Neural cell (in vitro differentiated cells): ENCODE measurements around the gene TIRAP. TPM values are rescaled to one million over a fixed set of nuclear protein-coding genes. Genes with fewer than 3 reads are reported as not detected.

Experiments
- H2AFZ ChIP-seq: fragments of 200-600, 300-800 bp; sonication (generic), shearing (Covaris generic); 2 replicates; pipeline ENCODE4 v1.6.0; 2014; ENCODE audit warnings: low read depth, mild to moderate bottlenecking, antibody characterized with exemption, low read length, moderate library complexity
- H3F3A ChIP-seq: fragments of 200-600 bp; shearing (Covaris generic); 2 replicates; pipeline ENCODE4 v1.6.1; 2016; ENCODE audit warnings: mild to moderate bottlenecking, moderate library complexity, mixed read lengths, antibody characterized with exemption, low read length; ENCODE audit not compliant: insufficient read depth, poor library complexity, severe bottlenecking
- H3K27ac ChIP-seq: fragments of 200-600, 300-800 bp; sonication (generic), shearing (Covaris generic); 2 replicates; pipeline ENCODE4 v1.5.1; 2014; ENCODE audit warnings: mild to moderate bottlenecking, low read length, moderate library complexity
- H3K27me3 ChIP-seq: fragments of 300-800, 200-600 bp; sonication (generic), shearing (Covaris generic); 2 replicates; pipeline ENCODE4 v1.6.0; 2014; ENCODE audit warnings: mild to moderate bottlenecking, low read depth, low read length, moderate library complexity; ENCODE audit not compliant: insufficient read depth
- H3K36me3 ChIP-seq: fragments of 300-800, 200-600 bp; sonication (generic), shearing (Covaris generic); 2 replicates; pipeline ENCODE4 v1.5.1; 2014; ENCODE audit warnings: mild to moderate bottlenecking, antibody characterized with exemption, low read length, moderate library complexity; ENCODE audit not compliant: insufficient read depth
- H3K4me2 ChIP-seq: fragments of 300-800, 200-600 bp; sonication (generic), shearing (Covaris generic); 2 replicates; pipeline ENCODE4 v1.6.0; 2014; ENCODE audit warnings: mild to moderate bottlenecking, low read length
- H3K4me3 ChIP-seq: fragments of 300-800, 200-600 bp; sonication (generic), shearing (Covaris generic); 2 replicates; pipeline ENCODE4 v1.5.1; 2014; ENCODE audit warnings: mild to moderate bottlenecking, low read length, moderate library complexity
- H3K79me2 ChIP-seq: fragments of 200-600 bp; shearing (Covaris generic); replicated peaks from 2 replicates; pipeline ENCODE4 v1.6.0; 2014; ENCODE audit warnings: mild to moderate bottlenecking, low read length, moderate library complexity; ENCODE audit not compliant: insufficient read depth
- H3K9ac ChIP-seq: fragments of 300-800, 200-600 bp; sonication (generic), shearing (Covaris generic); 2 replicates; pipeline ENCODE4 v1.6.1; 2016; ENCODE audit warnings: mild to moderate bottlenecking, low read length, mixed read lengths
- H3K9me2 ChIP-seq: fragments of 200-600 bp; shearing (Covaris generic); 2 replicates; pipeline ENCODE4 v1.6.1; 2016; ENCODE audit warnings: mild to moderate bottlenecking, low read length, mixed read lengths; ENCODE audit not compliant: insufficient read depth
- H3K9me3 ChIP-seq: fragments of 200-600, 300-800 bp; sonication (generic), shearing (Covaris generic); 2 replicates; pipeline ENCODE4 v1.6.1; 2016; ENCODE audit warnings: mild to moderate bottlenecking, mixed run types, low read length, moderate library complexity, mixed read lengths
- H4K20me1 ChIP-seq: fragments of 200-600 bp; shearing (Covaris generic); 2 replicates; pipeline ENCODE4 v1.6.1; 2016; ENCODE audit warnings: mild to moderate bottlenecking, mixed run types; ENCODE audit not compliant: insufficient read depth
- CTCF ChIP-seq: fragments of 450-650 bp; IDR thresholded peaks from 2 replicates; pipeline ENCODE4 v1.5.1; 2014; ENCODE audit warnings: antibody characterized with exemption, mild to moderate bottlenecking, moderate library complexity; ENCODE audit not compliant: poor library complexity, severe bottlenecking
- EP300 ChIP-seq: fragments of 450-650 bp; conservative IDR thresholded peaks from 2 replicates; pipeline ENCODE4 v1.6.1; 2014; ENCODE audit warnings: antibody characterized with exemption, mild to moderate bottlenecking, moderate library complexity; ENCODE audit not compliant: poor library complexity, severe bottlenecking
- EZH2 ChIP-seq: fragments of 200-600, 300-800 bp; shearing (Covaris generic), sonication (generic); IDR thresholded peaks from 2 replicates; pipeline ENCODE4 v1.6.1; 2014; ENCODE audit warnings: antibody characterized with exemption, low read length, borderline replicate concordance, mild to moderate bottlenecking; ENCODE audit not compliant: insufficient read depth, poor library complexity, severe bottlenecking
- MXI1 ChIP-seq: fragments of 450-650 bp; conservative IDR thresholded peaks from 2 replicates; pipeline ENCODE4 v1.6.1; 2014; ENCODE audit warnings: antibody characterized with exemption, mild to moderate bottlenecking; ENCODE audit not compliant: poor library complexity, severe bottlenecking
- POLR2AphosphoS5 ChIP-seq: IDR thresholded peaks from 2 replicates; pipeline ENCODE4 v1.6.1; 2012
- RAD21 ChIP-seq: fragments of 450-650 bp; conservative IDR thresholded peaks from 2 replicates; pipeline ENCODE4 v1.6.1; 2014; ENCODE audit warnings: antibody characterized with exemption, mild to moderate bottlenecking, moderate library complexity
- REST ChIP-seq: IDR thresholded peaks from 2 replicates; pipeline ENCODE4 v1.6.1; 2012; ENCODE audit warnings: borderline replicate concordance
- SMC3 ChIP-seq: fragments of 450-650 bp; conservative IDR thresholded peaks from 2 replicates; pipeline ENCODE4 v1.6.1; 2014; ENCODE audit warnings: antibody characterized with exemption, mild to moderate bottlenecking, moderate library complexity; ENCODE audit not compliant: poor library complexity
- TAF1 ChIP-seq: IDR thresholded peaks from 2 replicates; pipeline ENCODE4 v1.6.1; 2012; ENCODE audit warnings: low read depth
- polyA plus RNA-seq: library from polyadenylated mRNA; depleted of rRNA; stranded (reverse); fragments of >200 nt; gene quantifications from 2 replicates; pipeline ENCODE4 v1.2.3, GENCODE V29; 2014

The TIRAP gene
- polyA plus RNA-seq, 1 donor from 2014 or later, result 3.6 TPM

- H3K9ac ChIP-seq, result no peak overlapping the region
- no peak overlapping the region for H2AFZ ChIP-seq
- H3K27me3 ChIP-seq, result no peaks in the 10 kb centered on the region
- H4K20me1 ChIP-seq, result no peaks in the 10 kb centered on the region
- no peak overlapping the region for H3K27ac ChIP-seq
- H3K36me3 ChIP-seq, result no peaks in the 10 kb centered on the region
- no peak overlapping the region for H3K4me3 ChIP-seq
- no peaks in the 10 kb centered on the region for H3F3A ChIP-seq
- no peaks in the 10 kb centered on the region for H3K9me2 ChIP-seq
- H3K9me3 ChIP-seq, result no peaks in the 10 kb centered on the region
- no peak for TF ChIP-seq SMC3
- no peaks in the 10 kb centered on the region for H3K79me2 ChIP-seq
- no peak overlapping the region for H3K4me2 ChIP-seq
Measured at GRCh38 chr11:126290887-126291286, 8.0 kb downstream of the TIRAP start.

- H3K79me2 ChIP-seq, result no peaks in the 10 kb centered on the region
- H3K9me2 ChIP-seq, result no peaks in the 10 kb centered on the region
- no peaks in the 10 kb centered on the region for H3K36me3 ChIP-seq
- H3K4me3 ChIP-seq, result no peak overlapping the region
- H3K9ac ChIP-seq, result no peak overlapping the region
- H4K20me1 ChIP-seq, result no peaks in the 10 kb centered on the region
- TF ChIP-seq CTCF, result no peak
- TF ChIP-seq REST, result no peak
- no peak for TF ChIP-seq RAD21
- no peak for TF ChIP-seq POLR2AphosphoS5
- no peak for TF ChIP-seq EZH2
- TF ChIP-seq MXI1, result no peak
- TF ChIP-seq EP300, result no peak
- TF ChIP-seq TAF1, result no peak
- TF ChIP-seq SMC3, result no peak
- H2AFZ ChIP-seq, result no peak overlapping the region
- no peaks in the 10 kb centered on the region for H3F3A ChIP-seq
- H3K4me2 ChIP-seq, result no peak overlapping the region
- no peaks in the 10 kb centered on the region for H3K9me3 ChIP-seq
- no peaks in the 10 kb centered on the region for H3K27me3 ChIP-seq
- no peak overlapping the region for H3K27ac ChIP-seq
Measured at GRCh38 chr11:126293726-126294125, 10.8 kb downstream of the TIRAP start.

- no peaks in the 10 kb centered on the region for H3K36me3 ChIP-seq
- no peak overlapping the region for H2AFZ ChIP-seq
- H3K79me2 ChIP-seq, result no peaks in the 10 kb centered on the region
- no peak overlapping the region for H3K9ac ChIP-seq
- H3K4me2 ChIP-seq, result no peak overlapping the region
- H3F3A ChIP-seq, result no peaks in the 10 kb centered on the region
- TF ChIP-seq SMC3, result no peak
- no peaks in the 10 kb centered on the region for H3K27me3 ChIP-seq
- H3K9me3 ChIP-seq, result no peaks in the 10 kb centered on the region
- no peak overlapping the region for H3K4me3 ChIP-seq
- no peaks in the 10 kb centered on the region for H4K20me1 ChIP-seq
- H3K27ac ChIP-seq, result no peak overlapping the region
- no peaks in the 10 kb centered on the region for H3K9me2 ChIP-seq
Measured at GRCh38 chr11:126297004-126297403, 14.1 kb downstream of the TIRAP start.
